NCI-H345 treated with DMSO at 0.1 percent for 48 hours (cell line): ENCODE results near the gene LRMDA.

Source experiments
- DNase-seq: peaks from one replicate; lab custom pipeline; 2025; ENCODE audit not compliant: unreplicated experiment; lab: John Stamatoyannopoulos, UW

The LRMDA gene

DNA sequence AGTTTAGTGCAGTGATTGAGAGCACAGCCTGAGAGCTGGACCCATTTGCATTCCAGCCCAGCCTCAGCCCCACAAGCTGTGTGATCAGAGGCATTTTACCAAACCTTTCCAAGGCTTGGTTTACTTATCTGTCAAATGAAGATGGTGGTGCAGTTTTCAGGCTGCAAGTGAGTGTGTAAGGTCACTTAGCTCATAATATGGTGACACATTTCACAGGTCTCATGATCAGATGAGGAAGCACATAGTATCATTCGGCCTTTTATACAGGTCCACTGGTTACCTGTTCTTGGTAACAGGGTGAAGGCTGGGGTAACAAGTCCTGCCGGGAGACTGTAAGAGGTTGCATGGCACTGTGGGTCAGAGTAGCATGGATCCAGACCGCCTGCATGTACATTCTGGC is 371.7 kb downstream of the LRMDA start:
- no peak for DNase-seq

GRCh38 chr10:75803816-75804552 is 372.6 kb downstream of the LRMDA start:
- no peak for DNase-seq

DNA sequence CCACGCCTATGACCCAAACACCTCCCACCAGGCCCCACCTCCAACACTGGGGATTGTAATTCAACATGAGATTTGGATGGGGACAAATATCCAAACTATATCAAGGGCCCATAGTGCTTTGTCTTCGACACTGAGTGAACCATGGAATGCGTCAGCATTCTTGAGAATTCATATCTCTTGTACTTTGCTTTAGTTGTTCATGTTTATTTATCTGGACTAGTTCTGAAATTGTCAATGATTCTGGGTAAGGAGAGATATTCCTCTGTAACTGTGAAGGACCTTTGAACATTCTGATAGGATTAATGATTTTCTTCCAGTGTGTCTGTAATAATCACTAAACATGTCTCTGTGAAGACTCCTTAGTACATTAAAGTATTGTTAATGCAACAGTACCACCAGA is 374.8 kb downstream of the LRMDA start:
- DNase-seq, result no peak

DNA sequence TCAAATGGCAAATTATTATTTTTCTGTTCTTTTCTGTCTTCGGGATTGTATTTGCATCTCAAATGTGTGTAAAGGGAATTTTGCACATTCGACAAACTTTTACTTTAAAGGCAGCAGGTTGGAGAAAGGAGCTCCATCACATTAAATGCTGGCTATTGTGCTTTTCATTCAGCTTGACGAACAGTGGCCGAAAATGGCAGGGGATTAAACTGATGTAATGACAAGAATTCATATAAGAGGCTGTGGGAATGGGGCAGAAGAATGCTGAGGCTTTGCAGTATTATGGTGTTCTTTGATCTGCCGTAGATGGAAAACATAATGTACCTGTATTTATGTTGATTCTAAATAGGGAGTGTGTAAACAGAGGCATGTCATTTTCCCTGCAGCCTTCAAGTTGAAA is 376.0 kb downstream of the LRMDA start:
- DNase-seq, result no peak

GRCh38 chr10:75809003-75809402 is 377.6 kb downstream of the LRMDA start:
- no peak for DNase-seq

GRCh38 chr10:75814014-75814413 is 382.6 kb downstream of the LRMDA start:
- DNase-seq, result no peak

DNA sequence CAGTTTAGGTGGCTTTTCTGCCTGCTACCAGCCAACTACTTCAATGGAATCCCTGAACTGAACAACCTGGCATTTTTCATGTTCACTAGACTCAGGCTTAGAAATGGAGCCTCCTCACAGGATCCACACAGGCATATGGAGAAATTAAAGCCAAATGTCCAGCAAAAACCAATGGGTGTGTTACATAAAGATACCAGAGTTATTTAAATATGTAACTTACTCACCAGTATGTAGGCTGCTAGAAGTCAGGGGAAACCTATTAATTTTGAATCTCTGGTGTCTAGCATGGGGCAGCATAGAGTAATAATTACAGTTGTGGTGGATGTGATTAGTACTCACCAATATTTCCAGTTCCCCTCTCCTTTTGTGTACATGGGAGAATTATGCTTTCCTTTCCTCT is 383.6 kb downstream of the LRMDA start:
- DNase-seq, result no peak

GRCh38 chr10:75817198-75817597 is 385.8 kb downstream of the LRMDA start:
- DNase-seq, result no peak

DNA sequence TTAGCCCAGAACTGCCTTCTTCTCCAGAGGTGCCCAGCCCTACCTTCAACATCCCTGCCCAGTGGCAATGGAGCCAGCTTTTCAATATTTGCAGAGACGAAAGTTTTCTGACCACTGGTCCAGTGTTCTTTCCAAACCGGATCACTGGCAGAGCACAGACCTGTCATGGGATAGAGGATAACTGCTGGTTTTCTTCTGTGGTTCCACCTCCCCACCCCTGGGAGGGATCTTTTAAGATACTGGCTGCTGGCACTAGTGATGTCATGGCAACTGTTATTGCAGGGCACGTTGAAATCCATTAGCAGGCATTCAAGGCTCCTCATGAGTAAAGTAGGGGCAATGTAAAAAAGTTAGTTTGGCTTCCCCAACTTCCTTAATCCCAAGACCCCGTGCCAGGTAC is 387.1 kb downstream of the LRMDA start:
- no peak for DNase-seq

DNA sequence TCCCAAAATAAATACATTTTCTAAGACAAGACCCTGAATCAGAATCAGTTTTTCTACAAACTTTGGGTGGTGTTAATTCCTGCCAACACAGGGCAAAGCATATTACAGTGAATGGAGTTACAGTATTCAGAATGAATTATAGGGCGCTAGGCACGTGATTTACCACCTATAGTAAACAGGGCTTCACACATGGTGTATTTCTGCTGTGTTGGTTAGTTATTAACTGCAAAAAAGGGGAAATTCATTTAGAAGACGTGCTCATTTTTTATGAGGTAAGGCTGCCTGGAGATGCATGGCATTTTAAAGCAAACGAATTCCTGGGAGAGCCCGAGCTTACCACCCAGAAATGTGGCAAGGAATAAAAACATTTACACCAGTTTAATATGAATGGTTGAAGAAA is 393.8 kb downstream of the LRMDA start:
- no peak for DNase-seq

GRCh38 chr10:75825661-75826060 is 394.2 kb downstream of the LRMDA start:
- DNase-seq, result no peak

GRCh38 chr10:75826846-75827245 is 395.4 kb downstream of the LRMDA start:
- no peak for DNase-seq

DNA sequence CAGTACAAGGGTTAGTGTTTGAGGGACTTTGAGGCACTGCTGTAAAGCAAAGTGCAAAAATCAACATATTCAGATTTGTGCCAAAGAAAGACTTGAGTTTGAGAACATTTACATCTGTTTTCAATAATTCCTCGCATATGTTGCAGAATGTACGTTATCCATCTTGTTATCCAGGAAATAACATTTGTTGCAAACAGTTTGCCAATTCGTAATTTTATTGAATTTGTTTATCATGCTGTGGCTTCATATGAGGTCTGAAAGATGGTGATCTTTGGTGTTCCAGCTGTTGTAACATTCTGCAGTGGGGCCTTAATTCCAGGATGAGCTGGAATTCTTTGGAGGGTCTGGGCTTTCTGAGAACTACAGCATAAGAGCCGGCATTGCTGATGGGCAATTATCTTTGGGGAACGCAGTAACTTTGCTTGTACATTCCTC is 396.2 kb downstream of the LRMDA start:
- no peak for DNase-seq

DNA sequence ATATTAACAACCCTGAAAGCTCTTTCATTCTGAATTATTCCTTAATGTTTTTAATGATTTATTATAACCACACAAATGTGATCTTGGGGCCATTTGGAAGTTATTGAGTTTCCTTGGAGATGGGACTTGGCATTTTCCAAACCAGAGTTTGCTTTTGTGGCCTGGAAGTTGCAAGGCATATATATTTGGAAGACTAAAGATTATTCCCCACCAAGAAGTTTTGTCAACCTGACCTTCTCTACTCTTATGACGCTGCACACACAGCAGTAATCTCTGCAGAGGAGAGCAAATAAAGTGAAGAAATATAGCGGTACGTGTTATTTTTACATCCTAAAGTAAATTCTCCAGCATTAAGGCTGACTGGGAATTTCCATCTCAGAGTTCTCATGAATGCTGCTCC is 397.0 kb downstream of the LRMDA start:
- no peak for DNase-seq

DNA sequence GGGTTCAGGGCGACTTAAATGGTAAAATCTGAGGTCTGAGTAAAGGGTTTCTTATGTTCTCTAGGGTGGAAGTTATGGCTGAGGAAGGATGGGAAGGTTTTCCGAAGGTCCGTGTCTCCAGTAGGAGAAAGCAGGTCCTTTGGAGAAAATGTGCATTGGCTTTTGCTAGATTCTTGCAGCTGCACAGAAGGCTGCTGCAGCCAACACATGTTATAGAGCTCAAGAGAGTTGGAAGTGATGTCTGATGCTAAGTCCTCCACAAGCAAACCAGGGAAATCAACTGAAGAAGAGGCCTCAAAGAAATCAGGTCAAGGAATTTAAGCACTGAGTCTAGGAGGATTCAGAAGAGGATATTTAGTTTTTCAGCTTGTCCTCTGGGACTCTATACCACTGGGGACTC is 404.6 kb downstream of the LRMDA start:
- no peak for DNase-seq

DNA sequence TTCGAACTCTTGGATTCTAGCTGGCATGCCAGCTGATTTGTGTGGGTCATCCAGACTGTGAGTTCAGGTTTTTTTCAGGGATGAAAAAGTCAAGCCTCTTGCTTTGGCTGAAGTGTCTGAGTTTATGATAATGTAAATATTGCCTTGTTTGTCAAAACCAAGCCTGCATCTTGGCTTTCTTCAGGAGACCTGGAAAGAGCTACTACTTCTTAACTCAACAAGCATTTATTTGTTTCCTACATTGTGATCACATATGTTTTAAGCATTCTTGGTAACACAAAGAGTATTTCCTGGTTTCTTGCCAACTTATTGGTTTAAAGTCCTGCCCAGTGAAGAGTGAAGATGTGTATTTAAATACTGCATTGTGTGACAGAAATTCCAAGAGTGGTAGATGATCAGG is 407.1 kb downstream of the LRMDA start:
- no peak for DNase-seq

DNA sequence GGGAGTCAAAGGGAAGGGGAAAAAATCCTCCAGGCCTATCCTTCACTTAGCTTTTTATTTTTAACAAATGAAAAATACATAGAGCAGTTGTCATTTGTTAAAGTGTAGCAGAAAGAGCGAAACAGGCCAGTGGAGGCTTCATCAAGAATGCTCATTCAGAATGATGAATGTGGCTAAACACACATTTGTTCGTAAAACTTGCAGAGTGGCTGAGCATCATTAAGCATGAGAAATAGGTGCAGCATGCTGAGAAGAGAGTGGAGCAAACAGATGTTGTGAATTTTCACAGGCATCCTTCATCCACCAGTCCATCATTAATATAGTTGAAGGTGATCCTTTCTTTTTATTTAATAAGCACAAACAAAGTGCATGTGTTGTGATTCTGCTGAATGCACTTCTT is 407.6 kb downstream of the LRMDA start:
- DNase-seq, result no peak

GRCh38 chr10:75841266-75841665 is 409.8 kb downstream of the LRMDA start:
- DNase-seq, result no peak

- no peak for DNase-seq
Measured at GRCh38 chr10:75845176-75845947, 413.9 kb downstream of the LRMDA start.

DNA sequence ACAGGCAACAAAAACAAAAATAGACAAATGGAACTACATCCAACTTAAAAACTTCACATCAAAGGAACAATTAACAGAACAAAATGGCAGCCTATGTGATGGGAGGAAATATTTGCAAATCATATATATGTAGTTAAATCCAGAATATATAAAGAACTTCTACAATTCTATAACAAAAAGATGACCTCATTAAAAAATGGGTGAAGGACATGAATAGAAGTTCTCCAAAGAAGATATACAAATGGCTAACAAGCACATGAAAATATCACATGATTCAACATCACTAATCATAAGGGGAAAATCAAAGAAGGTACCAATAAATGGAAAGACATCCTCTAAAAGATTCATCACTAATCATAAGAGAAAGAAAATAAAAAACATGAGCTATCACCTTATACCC is 416.1 kb downstream of the LRMDA start:
- DNase-seq, result no peak

DNA sequence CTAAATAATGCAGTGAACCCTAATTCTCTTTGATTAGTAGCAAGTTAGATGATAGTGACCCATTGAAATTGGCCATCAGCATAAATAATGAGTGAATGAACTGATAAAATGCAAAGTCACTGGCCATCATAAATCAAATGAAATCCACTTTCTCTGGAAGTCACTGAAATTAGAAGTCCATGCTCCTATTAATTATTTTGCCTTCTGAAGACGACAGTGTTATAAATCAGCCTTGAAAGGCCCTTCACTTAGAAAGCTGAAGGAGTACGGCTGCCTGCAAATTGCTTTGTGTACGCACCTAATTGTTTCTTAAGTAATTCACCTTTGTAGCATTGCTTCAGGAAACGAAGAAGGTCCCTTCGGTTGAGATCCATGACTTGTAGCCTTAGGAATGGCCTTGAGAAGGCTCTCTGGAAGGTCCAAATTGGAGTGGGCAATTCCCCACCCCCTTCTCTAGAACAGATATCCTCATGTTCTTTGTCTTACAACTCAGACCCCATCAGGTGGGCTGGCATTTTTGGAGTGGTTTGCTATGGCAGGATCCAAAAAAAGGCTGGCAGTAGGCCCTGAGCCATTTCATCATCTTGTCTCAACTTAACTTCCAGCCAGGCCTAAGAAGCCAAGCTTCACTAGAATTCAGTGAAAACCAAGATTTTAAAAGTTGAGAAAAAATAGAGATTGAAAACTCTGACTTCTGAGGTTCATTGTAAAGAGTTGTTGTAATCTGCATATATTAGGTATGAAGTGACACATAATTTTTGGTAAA is 420.3 kb downstream of the LRMDA start:
- DNase-seq, result no peak
